ENCODE results near the gene RPGR.

Gene RPGR

GRCh38 chrX:38225093-38225492 is 102.2 kb downstream of the RPGR start:
- Histone ChIP-seq H3K4me1 (ENCODE audit: control insufficient read depth, insufficient read depth, low read length) (no peaks in the 10 kb centered on the region), H3K9me3 (ENCODE audit: control insufficient read depth, insufficient read depth, low read length) (no peaks in the 10 kb centered on the region), H3K36me3 (ENCODE audit: control insufficient read depth, insufficient read depth, low read length) (no peaks in the 10 kb centered on the region), H3K27ac (ENCODE audit: low read length) (no peak overlapping the region), H3K27me3 (ENCODE audit: control insufficient read depth, insufficient read depth, low read length) (peaks cover 6% of the 10 kb centered on the region; the same call in 1 of the 2 replicates), H3K4me3 (ENCODE audit: low read length) (no peak overlapping the region)
- WGBS (ENCODE audit: insufficient coverage, insufficient read length) = no CpG with 5 or more reads among the region's 3 CpGs
- no peak for DNase-seq (ENCODE audit: low read depth, low spot score)

- Histone ChIP-seq H3K27ac (ENCODE audit: low read length) (no peak overlapping the region), H3K27me3 (ENCODE audit: control insufficient read depth, insufficient read depth, low read length) (peaks cover 6% of the 10 kb centered on the region; the same call in 1 of the 2 replicates), H3K4me1 (ENCODE audit: control insufficient read depth, insufficient read depth, low read length) (peaks cover 2% of the 10 kb centered on the region; the same call in 1 of the 2 replicates), H3K36me3 (ENCODE audit: control insufficient read depth, insufficient read depth, low read length) (no peaks in the 10 kb centered on the region), H3K9me3 (ENCODE audit: control insufficient read depth, insufficient read depth, low read length) (no peaks in the 10 kb centered on the region), H3K4me3 (ENCODE audit: low read length) (no peak overlapping the region)
- DNase-seq (ENCODE audit: low read depth, low spot score) = no peak
Observed at GRCh38 chrX:38224160-38224559, 103.1 kb downstream of the RPGR start.

- H3K27ac ChIP-seq (ENCODE audit: low read length) = no peak overlapping the region
- no peaks in the 10 kb centered on the region for H3K36me3 ChIP-seq (ENCODE audit: control insufficient read depth, insufficient read depth, low read length)
- peaks cover 2% of the 10 kb centered on the region; the same call in 1 of the 2 replicates for H3K4me1 ChIP-seq (ENCODE audit: control insufficient read depth, insufficient read depth, low read length)
- DNase-seq (ENCODE audit: low read depth, low spot score) = no peak
- peaks cover 6% of the 10 kb centered on the region; the same call in 1 of the 2 replicates for H3K27me3 ChIP-seq (ENCODE audit: control insufficient read depth, insufficient read depth, low read length)
- whole genome bisulfite sequencing (ENCODE audit: insufficient coverage, insufficient read length) = no CpG with 5 or more reads among the region's 10 CpGs
- no peaks in the 10 kb centered on the region for H3K9me3 ChIP-seq (ENCODE audit: control insufficient read depth, insufficient read depth, low read length)
- H3K4me3 ChIP-seq (ENCODE audit: low read length) = peak overlapping the region; percentile 57; the same call in 1 of the 2 replicates
Observed at GRCh38 chrX:38221391-38221929, 105.8 kb downstream of the RPGR start.

- no peak within 1 kb of the TSS for H3K27ac ChIP-seq (ENCODE audit: low read length)
- H3K36me3 ChIP-seq (ENCODE audit: control insufficient read depth, insufficient read depth, low read length) = no peaks in the 10 kb centered on the region
- peak within 1 kb of the TSS; percentile 57; the same call in 1 of the 2 replicates for H3K4me3 ChIP-seq (ENCODE audit: low read length)
- peaks cover 6% of the 10 kb centered on the region; the same call in 1 of the 2 replicates for H3K27me3 ChIP-seq (ENCODE audit: control insufficient read depth, insufficient read depth, low read length)
- WGBS (ENCODE audit: insufficient coverage, insufficient read length) = no CpG with 5 or more reads among the region's 76 CpGs
- no peak for DNase-seq (ENCODE audit: low read depth, low spot score)
- H3K4me1 ChIP-seq (ENCODE audit: control insufficient read depth, insufficient read depth, low read length) = peaks cover 2% of the 10 kb centered on the region; the same call in 1 of the 2 replicates
- H3K9me3 ChIP-seq (ENCODE audit: control insufficient read depth, insufficient read depth, low read length) = no peaks in the 10 kb centered on the region
Observed at GRCh38 chrX:38220415-38221390, 106.6 kb downstream of the RPGR start, which contains the start of gene SRPX. Gene SRPX, minus strand, starts transcription at chrX:38220871. Its CDS starts 79 bp downstream, at chrX:38220792.

GRCh38 chrX:38220024-38220414 is 107.3 kb downstream of the RPGR start:
- H3K4me1 ChIP-seq (ENCODE audit: control insufficient read depth, insufficient read depth, low read length) = peaks cover 2% of the 10 kb centered on the region; the same call in 1 of the 2 replicates
- no CpG with 5 or more reads among the region's 14 CpGs for WGBS (ENCODE audit: insufficient coverage, insufficient read length)
- DNase-seq (ENCODE audit: low read depth, low spot score) = no peak
- no peak overlapping the region for H3K27ac ChIP-seq (ENCODE audit: low read length)
- no peaks in the 10 kb centered on the region for H3K9me3 ChIP-seq (ENCODE audit: control insufficient read depth, insufficient read depth, low read length)
- peak overlapping the region; percentile 57; the same call in 1 of the 2 replicates for H3K4me3 ChIP-seq (ENCODE audit: low read length)
- no peaks in the 10 kb centered on the region for H3K36me3 ChIP-seq (ENCODE audit: control insufficient read depth, insufficient read depth, low read length)
- H3K27me3 ChIP-seq (ENCODE audit: control insufficient read depth, insufficient read depth, low read length) = peaks cover 6% of the 10 kb centered on the region; the same call in 1 of the 2 replicates
